GM10248 (cell line): Measurements from ENCODE around the gene CD63.

Experiments used
- CTCF ChIA-PET: fragments of 300-600 bp; sonication (Branson Sonifier 250); formaldehyde crosslinking; extraction: SDS; loops from one replicate; lab custom pipeline; 2021; ENCODE audit warnings: antibody characterized with exemption; lab: Yijun Ruan, JAX
- POLR2A ChIA-PET: fragments of 350-650 bp; sonication (Branson Sonifier 250); formaldehyde crosslinking; extraction: SDS; loops from one replicate; lab custom pipeline; 2020; ENCODE audit warnings: antibody characterized with exemption; lab: Yijun Ruan, JAX
- DNase-seq: peaks from one replicate; pipeline ENCODE4 v3.0.0; 2012; ENCODE audit errors: extremely low spot score
- TF ChIP-seq, protein P1 (sequence below): IDR thresholded peaks from 2 replicates; pipeline ENCODE4 v1.5.1; 2012; ENCODE audit warnings: mild to moderate bottlenecking, low read depth; ENCODE audit errors: extremely low read depth, missing control alignments, control extremely low read depth

CD63 gene

DNA sequence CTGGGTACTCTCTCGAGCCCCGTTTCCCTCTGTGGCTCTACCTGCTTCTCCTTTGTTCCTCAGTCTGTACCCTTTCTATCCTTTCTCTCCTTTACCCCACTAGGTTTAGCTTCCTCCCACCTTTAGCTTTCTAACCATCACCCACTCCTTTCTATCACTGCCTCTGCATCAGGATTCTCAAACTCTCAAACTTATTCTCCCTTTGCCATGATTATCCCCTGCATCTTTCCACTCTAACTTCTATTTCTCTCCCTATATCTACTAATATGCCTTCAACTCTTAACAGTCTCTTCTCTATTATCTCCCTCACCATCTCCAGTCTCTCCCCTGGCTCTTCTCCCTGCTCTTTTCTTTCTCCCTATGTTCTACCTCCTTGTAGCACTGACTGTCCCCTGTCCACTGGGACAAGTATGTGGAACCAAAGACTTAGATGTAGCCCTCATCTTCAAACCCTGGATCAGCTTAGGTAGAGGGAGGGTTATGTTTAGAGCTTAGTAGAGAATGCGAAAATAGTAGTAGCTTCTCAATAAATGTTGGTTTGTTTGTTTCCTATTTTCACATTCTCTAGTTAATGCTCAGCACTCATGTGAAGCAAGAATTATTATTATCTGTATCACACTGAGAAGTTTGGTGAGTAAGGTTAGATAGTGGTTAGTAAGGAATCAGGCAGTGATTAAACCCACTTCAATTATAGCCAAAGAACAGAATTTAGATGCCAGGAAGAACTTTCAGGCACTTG, 17.5 kb upstream of the CD63 start:
- no peak for DNase-seq
- TF ChIP-seq, protein P1, sequence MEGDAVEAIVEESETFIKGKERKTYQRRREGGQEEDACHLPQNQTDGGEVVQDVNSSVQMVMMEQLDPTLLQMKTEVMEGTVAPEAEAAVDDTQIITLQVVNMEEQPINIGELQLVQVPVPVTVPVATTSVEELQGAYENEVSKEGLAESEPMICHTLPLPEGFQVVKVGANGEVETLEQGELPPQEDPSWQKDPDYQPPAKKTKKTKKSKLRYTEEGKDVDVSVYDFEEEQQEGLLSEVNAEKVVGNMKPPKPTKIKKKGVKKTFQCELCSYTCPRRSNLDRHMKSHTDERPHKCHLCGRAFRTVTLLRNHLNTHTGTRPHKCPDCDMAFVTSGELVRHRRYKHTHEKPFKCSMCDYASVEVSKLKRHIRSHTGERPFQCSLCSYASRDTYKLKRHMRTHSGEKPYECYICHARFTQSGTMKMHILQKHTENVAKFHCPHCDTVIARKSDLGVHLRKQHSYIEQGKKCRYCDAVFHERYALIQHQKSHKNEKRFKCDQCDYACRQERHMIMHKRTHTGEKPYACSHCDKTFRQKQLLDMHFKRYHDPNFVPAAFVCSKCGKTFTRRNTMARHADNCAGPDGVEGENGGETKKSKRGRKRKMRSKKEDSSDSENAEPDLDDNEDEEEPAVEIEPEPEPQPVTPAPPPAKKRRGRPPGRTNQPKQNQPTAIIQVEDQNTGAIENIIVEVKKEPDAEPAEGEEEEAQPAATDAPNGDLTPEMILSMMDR: no peak
- CTCF ChIA-PET: interaction anchor here (0.9 to 4.8 kb wide), 12 partner anchors 9 to 443 kb away, joined by 3 to 42 read pairs (median 4); partner anchors contain the start of genes SMARCC2 and SUOX
- POLR2A ChIA-PET: no interaction called here

GRCh38 chr12:55745361-55746173, 16.8 kb upstream of the CD63 start:
- no peak for DNase-seq
- POLR2A ChIA-PET: interaction anchor here (0.5 to 2.4 kb wide), 4 partner anchors 15 to 229 kb away, joined by 3 to 8 read pairs (median 6); partner anchors contain the start of gene RAB5B
- CTCF ChIA-PET: interaction anchor here (0.8 to 4.8 kb wide), 8 partner anchors 8 to 251 kb away, joined by 3 to 42 read pairs (median 8); partner anchors contain the start of gene SUOX
- TF ChIP-seq, protein P1: no peak

- ChIA-PET CTCF (interaction anchor here (0.8 to 4.5 kb wide), 8 partner anchors 8 to 295 kb away, joined by 3 to 19 read pairs (median 4); partner anchors contain the start of gene SUOX), POLR2A (interaction anchor here (0.5 to 2.4 kb wide), 6 partner anchors 14 to 230 kb away, joined by 3 to 8 read pairs (median 4); partner anchors contain the start of genes ORMDL2 and RAB5B)
- TF ChIP-seq, protein P1: no peak
- DNase-seq: no peak
Observed at GRCh38 chr12:55744340-55745030, 15.7 kb upstream of the CD63 start.

DNA sequence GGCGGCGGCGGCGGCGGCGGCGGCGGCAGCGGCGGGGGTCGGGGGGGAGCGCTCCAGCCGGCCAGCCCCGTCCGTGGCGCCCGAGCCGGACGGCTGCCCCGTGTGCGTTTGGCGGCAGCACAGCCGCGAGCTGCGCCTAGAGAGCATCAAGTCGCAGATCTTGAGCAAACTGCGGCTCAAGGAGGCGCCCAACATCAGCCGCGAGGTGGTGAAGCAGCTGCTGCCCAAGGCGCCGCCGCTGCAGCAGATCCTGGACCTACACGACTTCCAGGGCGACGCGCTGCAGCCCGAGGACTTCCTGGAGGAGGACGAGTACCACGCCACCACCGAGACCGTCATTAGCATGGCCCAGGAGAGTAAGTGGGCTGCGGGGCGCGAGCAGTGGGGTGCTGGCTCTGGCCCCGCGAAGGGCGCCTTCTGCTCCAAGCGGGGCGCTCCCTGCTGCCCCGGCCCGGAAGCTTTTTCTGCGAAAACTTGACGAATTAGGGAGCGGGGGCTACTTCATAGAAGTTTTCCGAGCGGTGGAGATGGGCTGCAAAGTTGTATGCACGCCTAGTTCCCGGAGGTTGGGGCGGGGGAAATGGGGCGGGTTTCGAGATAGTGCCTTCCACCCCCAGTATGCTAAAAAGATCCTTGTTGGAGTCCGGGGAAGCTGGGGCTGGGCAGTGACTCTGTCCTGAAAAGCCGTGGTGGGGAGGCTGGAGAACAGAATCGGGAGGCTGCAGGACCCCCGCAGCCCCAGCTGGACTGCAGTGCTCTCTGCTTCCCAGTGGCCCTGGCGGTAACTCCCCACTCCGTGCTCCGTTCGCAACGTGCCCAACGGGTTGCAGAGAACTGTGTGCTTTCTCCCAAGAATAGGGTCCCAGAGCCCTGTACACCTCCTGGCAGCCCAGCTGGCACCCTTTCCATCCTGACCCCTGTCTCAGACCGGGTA, 14.9 kb upstream of the CD63 start:
- DNase-seq: peak; percentile 71
- TF ChIP-seq, protein P1: peak; percentile 22
- ChIA-PET CTCF (interaction anchor here (1.0 to 4.5 kb wide), 7 partner anchors 9 to 296 kb away, joined by 3 to 19 read pairs (median 5); partner anchors contain the start of gene SUOX), POLR2A (interaction anchor here (0.5 to 2.4 kb wide), 4 partner anchors 75 to 230 kb away, joined by 3 to 13 read pairs (median 6); partner anchors contain the start of genes ORMDL2 and RAB5B)

DNA sequence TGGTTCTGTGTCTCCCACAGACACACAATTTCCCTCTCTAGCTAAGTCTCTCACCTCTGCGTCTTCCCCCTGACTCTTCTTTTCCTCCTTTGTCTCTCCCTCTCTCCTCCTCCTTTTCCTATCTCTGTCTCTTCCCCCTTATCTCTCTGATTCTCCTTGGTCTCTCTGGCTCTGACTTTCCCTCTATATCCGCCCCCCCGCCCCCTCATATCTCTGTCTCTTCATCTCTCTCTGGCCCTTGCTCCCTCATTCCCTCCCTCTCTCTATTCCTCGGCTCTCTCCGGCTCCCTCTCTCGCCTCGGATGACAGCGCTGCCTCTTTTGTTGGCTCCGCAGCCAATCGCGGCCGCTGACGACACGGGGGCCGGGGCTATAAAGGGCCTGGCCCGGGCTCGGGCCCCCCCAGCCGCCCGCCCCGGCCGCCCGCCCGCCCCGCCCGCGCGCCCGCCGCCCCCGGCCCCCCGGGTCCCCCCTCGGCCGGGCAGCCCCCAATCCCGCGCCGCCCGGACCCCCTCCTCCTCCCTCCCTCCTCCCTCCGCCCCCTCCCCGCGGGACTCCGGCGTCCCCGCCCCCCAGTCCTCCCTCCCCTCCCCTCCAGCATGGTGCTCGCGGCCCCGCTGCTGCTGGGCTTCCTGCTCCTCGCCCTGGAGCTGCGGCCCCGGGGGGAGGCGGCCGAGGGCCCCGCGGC, 14.1 kb upstream of the CD63 start, which contains the start of gene GDF11:
TSS of gene GDF11 (plus strand) at position 404 of the 687 bp plus-strand sequence. CDS start at position 599, 195 bp downstream.
- CTCF ChIA-PET: interaction anchor here (0.9 to 3.5 kb wide), 6 partner anchors 15 to 375 kb away, joined by 3 to 16 read pairs (median 4); partner anchors contain the start of genes SUOX and ZC3H10
- TF ChIP-seq, protein P1: no peak
- POLR2A ChIA-PET: interaction anchor here (0.5 to 2.4 kb wide), 3 partner anchors 75 to 231 kb away, joined by 6 to 13 read pairs (median 8); partner anchors contain the start of genes ORMDL2, RAB5B and SARNP
- DNase-seq: peak; percentile 83
